ENCODE data around the gene ANAPC10.

DNA sequence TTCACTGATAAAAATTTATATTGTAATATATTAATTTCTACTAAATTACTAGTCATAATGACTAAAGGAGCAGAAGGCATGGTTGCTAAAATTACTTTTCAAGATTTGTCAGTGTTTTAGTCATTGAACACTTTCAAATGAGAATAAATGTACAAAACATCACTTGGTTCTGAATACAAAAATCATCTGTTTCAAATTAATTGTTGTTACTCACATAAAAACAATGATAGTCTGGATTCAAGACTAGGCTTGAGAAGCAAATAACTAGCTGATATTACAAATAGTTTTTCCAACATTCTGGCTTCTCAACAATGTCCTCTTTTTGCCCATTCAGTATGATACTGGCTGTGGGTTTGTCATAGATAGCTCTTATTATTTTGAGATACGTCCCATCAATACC, 112.5 kb downstream of the ANAPC10 start:
- TF ChIP-seq EZH2phosphoT487 (IDR thresholded peaks at IDR 0.05; ENCODE audit: insufficient read depth, low read depth) (no peak), EZH2 (IDR thresholded peaks at IDR 0.05; ENCODE audit: insufficient read depth, poor library complexity, severe bottlenecking) (no peak)

All from GM23248 (cell line).